Neural cell (in vitro differentiated cells): ENCODE measurements around the gene TMEM259. TPM values are rescaled to one million over a fixed set of nuclear protein-coding genes. Genes with fewer than 3 reads are reported as not detected.

ENCODE experiments used
- H2AFZ ChIP-seq: fragments of 200-600, 300-800 bp; sonication (generic), shearing (Covaris generic); 2 replicates; pipeline ENCODE4 v1.6.0; 2014; ENCODE audit warnings: low read depth, mild to moderate bottlenecking, antibody characterized with exemption, low read length, moderate library complexity
- H3F3A ChIP-seq: fragments of 200-600 bp; shearing (Covaris generic); 2 replicates; pipeline ENCODE4 v1.6.1; 2016; ENCODE audit warnings: mild to moderate bottlenecking, moderate library complexity, mixed read lengths, antibody characterized with exemption, low read length; ENCODE audit not compliant: insufficient read depth, poor library complexity, severe bottlenecking
- H3K27ac ChIP-seq: fragments of 200-600, 300-800 bp; sonication (generic), shearing (Covaris generic); 2 replicates; pipeline ENCODE4 v1.5.1; 2014; ENCODE audit warnings: mild to moderate bottlenecking, low read length, moderate library complexity
- H3K27me3 ChIP-seq: fragments of 300-800, 200-600 bp; sonication (generic), shearing (Covaris generic); 2 replicates; pipeline ENCODE4 v1.6.0; 2014; ENCODE audit warnings: mild to moderate bottlenecking, low read depth, low read length, moderate library complexity; ENCODE audit not compliant: insufficient read depth
- H3K36me3 ChIP-seq: fragments of 300-800, 200-600 bp; sonication (generic), shearing (Covaris generic); 2 replicates; pipeline ENCODE4 v1.5.1; 2014; ENCODE audit warnings: mild to moderate bottlenecking, antibody characterized with exemption, low read length, moderate library complexity; ENCODE audit not compliant: insufficient read depth
- H3K4me2 ChIP-seq: fragments of 300-800, 200-600 bp; sonication (generic), shearing (Covaris generic); 2 replicates; pipeline ENCODE4 v1.6.0; 2014; ENCODE audit warnings: mild to moderate bottlenecking, low read length
- H3K4me3 ChIP-seq: fragments of 300-800, 200-600 bp; sonication (generic), shearing (Covaris generic); 2 replicates; pipeline ENCODE4 v1.5.1; 2014; ENCODE audit warnings: mild to moderate bottlenecking, low read length, moderate library complexity
- H3K79me2 ChIP-seq: fragments of 200-600 bp; shearing (Covaris generic); replicated peaks from 2 replicates; pipeline ENCODE4 v1.6.0; 2014; ENCODE audit warnings: mild to moderate bottlenecking, low read length, moderate library complexity; ENCODE audit not compliant: insufficient read depth
- H3K9ac ChIP-seq: fragments of 300-800, 200-600 bp; sonication (generic), shearing (Covaris generic); 2 replicates; pipeline ENCODE4 v1.6.1; 2016; ENCODE audit warnings: mild to moderate bottlenecking, low read length, mixed read lengths
- H3K9me2 ChIP-seq: fragments of 200-600 bp; shearing (Covaris generic); 2 replicates; pipeline ENCODE4 v1.6.1; 2016; ENCODE audit warnings: mild to moderate bottlenecking, low read length, mixed read lengths; ENCODE audit not compliant: insufficient read depth
- H3K9me3 ChIP-seq: fragments of 200-600, 300-800 bp; sonication (generic), shearing (Covaris generic); 2 replicates; pipeline ENCODE4 v1.6.1; 2016; ENCODE audit warnings: mild to moderate bottlenecking, mixed run types, low read length, moderate library complexity, mixed read lengths
- H4K20me1 ChIP-seq: fragments of 200-600 bp; shearing (Covaris generic); 2 replicates; pipeline ENCODE4 v1.6.1; 2016; ENCODE audit warnings: mild to moderate bottlenecking, mixed run types; ENCODE audit not compliant: insufficient read depth
- EP300 ChIP-seq: fragments of 450-650 bp; conservative IDR thresholded peaks from 2 replicates; pipeline ENCODE4 v1.6.1; 2014; ENCODE audit warnings: antibody characterized with exemption, mild to moderate bottlenecking, moderate library complexity; ENCODE audit not compliant: poor library complexity, severe bottlenecking
- EZH2 ChIP-seq: fragments of 200-600, 300-800 bp; shearing (Covaris generic), sonication (generic); IDR thresholded peaks from 2 replicates; pipeline ENCODE4 v1.6.1; 2014; ENCODE audit warnings: antibody characterized with exemption, low read length, borderline replicate concordance, mild to moderate bottlenecking; ENCODE audit not compliant: insufficient read depth, poor library complexity, severe bottlenecking
- MXI1 ChIP-seq: fragments of 450-650 bp; conservative IDR thresholded peaks from 2 replicates; pipeline ENCODE4 v1.6.1; 2014; ENCODE audit warnings: antibody characterized with exemption, mild to moderate bottlenecking; ENCODE audit not compliant: poor library complexity, severe bottlenecking
- POLR2AphosphoS5 ChIP-seq: IDR thresholded peaks from 2 replicates; pipeline ENCODE4 v1.6.1; 2012
- RAD21 ChIP-seq: fragments of 450-650 bp; conservative IDR thresholded peaks from 2 replicates; pipeline ENCODE4 v1.6.1; 2014; ENCODE audit warnings: antibody characterized with exemption, mild to moderate bottlenecking, moderate library complexity
- SMC3 ChIP-seq: fragments of 450-650 bp; conservative IDR thresholded peaks from 2 replicates; pipeline ENCODE4 v1.6.1; 2014; ENCODE audit warnings: antibody characterized with exemption, mild to moderate bottlenecking, moderate library complexity; ENCODE audit not compliant: poor library complexity
- TAF1 ChIP-seq: IDR thresholded peaks from 2 replicates; pipeline ENCODE4 v1.6.1; 2012; ENCODE audit warnings: low read depth
- polyA plus RNA-seq: library from polyadenylated mRNA; depleted of rRNA; stranded (reverse); fragments of >200 nt; gene quantifications from 2 replicates; pipeline ENCODE4 v1.2.3, GENCODE V29; 2014
- TF ChIP-seq, protein P1 (sequence below): fragments of 450-650 bp; IDR thresholded peaks from 2 replicates; pipeline ENCODE4 v1.5.1; 2014; ENCODE audit warnings: antibody characterized with exemption, mild to moderate bottlenecking, moderate library complexity; ENCODE audit not compliant: poor library complexity, severe bottlenecking
- TF ChIP-seq, protein P2 (sequence below): IDR thresholded peaks from 2 replicates; pipeline ENCODE4 v1.6.1; 2012; ENCODE audit warnings: borderline replicate concordance

Gene TMEM259
- polyA plus RNA-seq, 1 donor from 2014 or later, result 176 TPM

DNA sequence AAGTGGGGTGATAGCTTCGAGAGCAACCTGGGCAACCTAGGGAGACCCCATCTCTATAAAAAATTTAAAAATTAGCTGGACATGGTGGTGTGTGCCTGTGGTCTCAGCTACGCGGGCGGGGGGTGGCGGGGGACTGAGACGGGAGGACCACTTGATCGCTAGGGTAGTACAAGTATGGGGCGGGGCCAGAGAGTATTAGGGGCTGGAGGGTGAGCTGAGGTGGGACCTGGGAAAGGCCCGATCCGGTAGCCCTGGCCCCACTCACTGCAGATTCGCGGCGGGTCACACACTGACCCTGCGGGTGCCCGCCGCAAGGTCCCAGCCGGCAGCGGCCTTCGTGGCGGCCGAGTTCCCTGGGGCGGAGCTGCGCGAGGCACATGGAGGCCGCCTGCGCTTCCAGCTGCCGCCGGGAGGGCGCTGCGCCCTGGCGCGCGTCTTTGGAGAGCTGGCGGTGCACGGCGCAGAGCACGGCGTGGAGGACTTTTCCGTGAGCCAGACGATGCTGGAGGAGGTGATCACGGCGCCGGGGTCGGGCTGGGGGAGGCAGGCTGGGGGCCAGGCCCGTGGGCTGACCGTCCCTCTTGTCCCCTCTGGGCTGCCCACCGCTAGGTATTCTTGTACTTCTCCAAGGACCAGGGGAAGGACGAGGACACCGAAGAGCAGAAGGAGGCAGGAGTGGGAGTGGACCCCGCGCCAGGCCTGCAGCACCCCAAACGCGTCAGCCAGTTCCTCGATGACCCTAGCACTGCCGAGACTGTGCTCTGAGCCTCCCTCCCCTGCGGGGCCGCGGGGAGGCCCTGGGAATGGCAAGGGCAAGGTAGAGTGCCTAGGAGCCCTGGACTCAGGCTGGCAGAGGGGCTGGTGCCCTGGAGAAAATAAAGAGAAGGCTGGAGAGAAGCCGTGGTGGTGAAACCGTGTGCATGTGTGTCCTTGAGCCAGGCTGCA is 44.0 kb upstream of the TMEM259 start:
- H3K9me3 ChIP-seq, result no peaks in the 10 kb centered on the region
- no peaks in the 10 kb centered on the region for H4K20me1 ChIP-seq
- H3K9ac ChIP-seq, result no peak overlapping the region
- H2AFZ ChIP-seq, result no peak overlapping the region
- no peak overlapping the region for H3K4me3 ChIP-seq
- no peaks in the 10 kb centered on the region for H3F3A ChIP-seq
- H3K9me2 ChIP-seq, result no peaks in the 10 kb centered on the region
- no peaks in the 10 kb centered on the region for H3K79me2 ChIP-seq
- no peaks in the 10 kb centered on the region for H3K36me3 ChIP-seq
- peaks cover 28% of the 10 kb centered on the region for H3K27me3 ChIP-seq
- TF ChIP-seq, protein P1, sequence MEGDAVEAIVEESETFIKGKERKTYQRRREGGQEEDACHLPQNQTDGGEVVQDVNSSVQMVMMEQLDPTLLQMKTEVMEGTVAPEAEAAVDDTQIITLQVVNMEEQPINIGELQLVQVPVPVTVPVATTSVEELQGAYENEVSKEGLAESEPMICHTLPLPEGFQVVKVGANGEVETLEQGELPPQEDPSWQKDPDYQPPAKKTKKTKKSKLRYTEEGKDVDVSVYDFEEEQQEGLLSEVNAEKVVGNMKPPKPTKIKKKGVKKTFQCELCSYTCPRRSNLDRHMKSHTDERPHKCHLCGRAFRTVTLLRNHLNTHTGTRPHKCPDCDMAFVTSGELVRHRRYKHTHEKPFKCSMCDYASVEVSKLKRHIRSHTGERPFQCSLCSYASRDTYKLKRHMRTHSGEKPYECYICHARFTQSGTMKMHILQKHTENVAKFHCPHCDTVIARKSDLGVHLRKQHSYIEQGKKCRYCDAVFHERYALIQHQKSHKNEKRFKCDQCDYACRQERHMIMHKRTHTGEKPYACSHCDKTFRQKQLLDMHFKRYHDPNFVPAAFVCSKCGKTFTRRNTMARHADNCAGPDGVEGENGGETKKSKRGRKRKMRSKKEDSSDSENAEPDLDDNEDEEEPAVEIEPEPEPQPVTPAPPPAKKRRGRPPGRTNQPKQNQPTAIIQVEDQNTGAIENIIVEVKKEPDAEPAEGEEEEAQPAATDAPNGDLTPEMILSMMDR, result peak; percentile 59
- TF ChIP-seq EZH2, result no peak
- TF ChIP-seq EP300, result no peak
- TF ChIP-seq RAD21, result no peak
- TF ChIP-seq TAF1, result no peak
- no peak for TF ChIP-seq POLR2AphosphoS5
- TF ChIP-seq SMC3, result no peak
- no peak overlapping the region for H3K4me2 ChIP-seq
- H3K27ac ChIP-seq, result no peak overlapping the region

DNA sequence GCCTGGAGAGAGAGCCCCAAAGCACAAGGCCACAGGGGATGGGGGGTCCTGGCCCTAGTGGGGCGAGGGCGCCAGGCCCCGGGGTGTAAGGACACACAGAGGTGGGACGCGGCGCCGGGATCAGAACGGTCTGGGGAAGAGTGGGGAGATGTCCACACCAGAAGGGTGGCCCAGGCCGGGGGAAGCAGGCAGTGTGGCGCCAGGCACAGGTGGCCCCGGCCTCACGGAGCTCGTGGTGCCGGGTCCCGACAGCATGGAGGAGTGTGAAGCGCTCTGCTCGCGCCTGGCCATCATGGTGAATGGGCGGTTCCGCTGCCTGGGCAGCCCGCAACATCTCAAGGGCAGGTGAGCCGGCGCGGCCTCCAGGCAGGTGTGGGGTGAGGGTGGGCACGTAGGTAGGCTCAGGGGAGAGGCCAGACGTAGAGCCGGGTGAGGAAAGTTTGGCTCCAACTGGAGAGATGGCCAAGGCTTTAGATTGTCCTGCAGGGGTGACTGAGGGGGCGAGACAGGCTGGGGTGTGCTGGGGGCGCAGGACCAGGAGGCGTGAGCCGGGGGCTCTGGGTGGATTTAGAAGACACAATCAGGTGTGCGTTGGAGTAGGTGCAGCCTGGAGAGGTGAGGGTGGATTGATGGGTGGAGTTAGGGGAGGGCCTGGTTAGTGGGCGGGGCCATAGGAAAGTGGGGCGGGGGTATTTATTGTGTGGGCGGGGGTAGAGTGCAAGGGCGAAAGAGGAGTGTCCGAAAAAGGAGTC is 43.2 kb upstream of the TMEM259 start:
- H3K4me2 ChIP-seq, result no peak overlapping the region
- no peak overlapping the region for H3K4me3 ChIP-seq

More for the DNA sequence above, 43.2 kb upstream of the TMEM259 start:
- no peaks in the 10 kb centered on the region for H4K20me1 ChIP-seq
- H3K36me3 ChIP-seq, result no peaks in the 10 kb centered on the region
- H3K9ac ChIP-seq, result no peak overlapping the region
- H3K9me2 ChIP-seq, result no peaks in the 10 kb centered on the region
- H3K79me2 ChIP-seq, result no peaks in the 10 kb centered on the region
- no peak overlapping the region for H3K27ac ChIP-seq
- H3F3A ChIP-seq, result no peaks in the 10 kb centered on the region
- TF ChIP-seq MXI1 (no peak), EZH2 (no peak), RAD21 (no peak), POLR2AphosphoS5 (no peak), SMC3 (no peak), EP300 (no peak), TAF1 (no peak)
- TF ChIP-seq, protein P1, result no peak
- TF ChIP-seq, protein P2, sequence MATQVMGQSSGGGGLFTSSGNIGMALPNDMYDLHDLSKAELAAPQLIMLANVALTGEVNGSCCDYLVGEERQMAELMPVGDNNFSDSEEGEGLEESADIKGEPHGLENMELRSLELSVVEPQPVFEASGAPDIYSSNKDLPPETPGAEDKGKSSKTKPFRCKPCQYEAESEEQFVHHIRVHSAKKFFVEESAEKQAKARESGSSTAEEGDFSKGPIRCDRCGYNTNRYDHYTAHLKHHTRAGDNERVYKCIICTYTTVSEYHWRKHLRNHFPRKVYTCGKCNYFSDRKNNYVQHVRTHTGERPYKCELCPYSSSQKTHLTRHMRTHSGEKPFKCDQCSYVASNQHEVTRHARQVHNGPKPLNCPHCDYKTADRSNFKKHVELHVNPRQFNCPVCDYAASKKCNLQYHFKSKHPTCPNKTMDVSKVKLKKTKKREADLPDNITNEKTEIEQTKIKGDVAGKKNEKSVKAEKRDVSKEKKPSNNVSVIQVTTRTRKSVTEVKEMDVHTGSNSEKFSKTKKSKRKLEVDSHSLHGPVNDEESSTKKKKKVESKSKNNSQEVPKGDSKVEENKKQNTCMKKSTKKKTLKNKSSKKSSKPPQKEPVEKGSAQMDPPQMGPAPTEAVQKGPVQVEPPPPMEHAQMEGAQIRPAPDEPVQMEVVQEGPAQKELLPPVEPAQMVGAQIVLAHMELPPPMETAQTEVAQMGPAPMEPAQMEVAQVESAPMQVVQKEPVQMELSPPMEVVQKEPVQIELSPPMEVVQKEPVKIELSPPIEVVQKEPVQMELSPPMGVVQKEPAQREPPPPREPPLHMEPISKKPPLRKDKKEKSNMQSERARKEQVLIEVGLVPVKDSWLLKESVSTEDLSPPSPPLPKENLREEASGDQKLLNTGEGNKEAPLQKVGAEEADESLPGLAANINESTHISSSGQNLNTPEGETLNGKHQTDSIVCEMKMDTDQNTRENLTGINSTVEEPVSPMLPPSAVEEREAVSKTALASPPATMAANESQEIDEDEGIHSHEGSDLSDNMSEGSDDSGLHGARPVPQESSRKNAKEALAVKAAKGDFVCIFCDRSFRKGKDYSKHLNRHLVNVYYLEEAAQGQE, result no peak
- no peak overlapping the region for H2AFZ ChIP-seq
- no peaks in the 10 kb centered on the region for H3K9me3 ChIP-seq
- H3K27me3 ChIP-seq, result peaks cover 22% of the 10 kb centered on the region
